Dermis blood vessel endothelial cell (primary cell): ENCODE measurements around the gene PSMB7. TPM values are rescaled to one million over a fixed set of nuclear protein-coding genes. Genes with fewer than 3 reads are reported as not detected.
A peak's percentile ranks its signal among the peaks of the same experiment; 100 is the strongest.

Experiments used
- DNase-seq: peaks from one replicate; pipeline ENCODE4 v3.0.0; 2010
- total RNA-seq: library from RNA; depleted of rRNA; stranded (reverse); fragments of >200 nt; gene quantifications from 2 replicates; pipeline ENCODE4 v1.2.3, GENCODE V29; 2014

Gene PSMB7
- total RNA-seq, 1 donor from 2014 or later: 183 TPM

GRCh38 chr9:124409410-124409809 lies 5.8 kb downstream of the PSMB7 start:
- peak; percentile 25 for DNase-seq

DNA sequence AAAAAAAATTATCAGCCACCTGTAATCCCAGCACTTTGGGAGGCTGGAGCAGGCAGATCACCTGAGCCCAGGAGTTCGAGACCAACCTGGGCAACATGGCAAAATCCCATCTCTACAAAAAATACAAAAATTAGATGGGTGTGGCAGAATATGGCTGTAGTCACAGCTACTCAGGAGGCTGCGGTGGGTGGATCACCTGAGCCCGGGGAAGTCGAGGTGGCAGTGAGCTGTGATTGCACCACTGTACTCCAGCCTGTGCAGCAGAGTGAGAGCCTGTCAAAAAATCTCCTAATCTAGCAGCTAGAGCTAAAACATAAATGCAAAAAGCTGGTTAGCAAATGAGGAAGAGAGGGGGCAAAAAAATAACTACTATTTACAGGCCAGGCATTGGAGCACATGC lies 12.0 kb downstream of the PSMB7 start:
- DNase-seq: no peak

DNA sequence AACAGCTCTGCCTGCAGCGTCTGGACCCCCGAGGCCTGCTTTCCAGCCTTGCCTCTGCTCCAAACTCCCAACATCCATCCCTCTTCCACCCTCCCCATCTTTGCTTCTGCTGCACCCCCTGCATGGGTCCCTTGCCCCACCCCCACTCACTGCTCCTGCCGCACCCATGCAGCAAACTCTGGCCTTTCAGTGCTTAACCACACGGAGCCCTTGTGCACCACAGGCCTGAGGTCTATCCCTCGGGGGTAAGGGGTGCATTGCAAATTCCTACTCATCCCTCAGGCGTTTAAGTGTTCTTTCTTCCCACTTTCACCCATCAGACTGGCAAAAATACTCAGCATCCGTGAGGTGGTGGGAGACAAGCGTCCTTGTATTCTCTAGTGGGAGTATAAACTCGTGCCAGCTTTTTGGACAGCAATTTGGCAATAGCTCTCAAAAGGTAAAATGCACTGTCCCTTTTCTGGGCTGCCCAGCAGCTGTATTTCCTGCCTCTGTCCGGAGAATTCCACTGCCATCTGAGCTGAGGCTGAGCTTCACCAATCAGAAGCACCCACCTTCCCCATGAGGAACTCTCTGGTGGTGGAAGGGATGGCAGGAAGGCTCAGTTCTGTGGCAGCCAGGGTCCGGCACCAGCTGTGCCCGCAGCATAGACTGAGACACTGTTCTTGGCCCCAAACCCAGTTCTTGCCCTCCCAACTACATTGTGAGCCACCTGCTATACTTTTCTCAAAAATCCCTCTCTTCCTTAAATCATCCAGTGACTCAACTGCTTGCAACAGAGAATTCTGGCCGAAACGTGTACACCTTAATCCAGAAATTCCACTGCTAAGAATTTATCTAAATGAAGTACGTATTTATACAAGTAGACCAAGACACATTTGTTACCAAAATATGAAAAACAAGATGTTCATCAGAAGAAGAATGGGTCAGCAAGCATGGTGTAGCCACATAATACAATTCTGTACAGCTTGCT lies 15.0 kb downstream of the PSMB7 start:
- DNase-seq: peak; percentile 32

DNA sequence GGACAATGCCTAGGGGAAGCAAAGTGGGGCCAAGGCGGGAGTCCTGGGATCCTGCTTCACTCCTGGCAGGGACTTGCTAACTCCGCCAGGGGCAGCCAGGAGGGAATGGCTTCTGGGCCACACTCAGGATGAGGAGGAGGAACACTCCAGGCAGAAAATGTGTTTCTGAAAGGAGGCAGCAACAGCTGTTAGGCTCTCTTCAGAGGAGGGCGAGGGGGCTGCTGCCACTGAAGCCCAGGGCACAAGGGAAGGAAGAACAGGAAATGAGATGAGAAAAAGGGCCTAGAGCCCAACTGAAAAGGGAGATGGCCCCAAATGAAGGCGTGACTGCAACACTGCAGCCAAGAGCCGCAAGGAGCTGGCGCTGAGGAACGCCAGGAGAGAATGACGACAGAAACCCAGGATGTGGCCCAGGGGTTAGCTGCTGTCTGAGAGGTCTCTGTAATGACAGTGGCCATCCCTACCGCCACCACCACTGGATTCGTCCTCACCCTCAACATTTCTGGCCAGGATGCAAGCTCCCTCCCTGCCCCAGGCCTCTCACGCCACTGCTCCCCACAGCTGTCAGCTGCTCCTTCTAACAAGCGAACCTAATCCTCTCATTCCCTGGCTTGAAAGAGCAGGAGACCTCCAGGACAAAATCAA lies 15.8 kb downstream of the PSMB7 start:
- DNase-seq: no peak

DNA sequence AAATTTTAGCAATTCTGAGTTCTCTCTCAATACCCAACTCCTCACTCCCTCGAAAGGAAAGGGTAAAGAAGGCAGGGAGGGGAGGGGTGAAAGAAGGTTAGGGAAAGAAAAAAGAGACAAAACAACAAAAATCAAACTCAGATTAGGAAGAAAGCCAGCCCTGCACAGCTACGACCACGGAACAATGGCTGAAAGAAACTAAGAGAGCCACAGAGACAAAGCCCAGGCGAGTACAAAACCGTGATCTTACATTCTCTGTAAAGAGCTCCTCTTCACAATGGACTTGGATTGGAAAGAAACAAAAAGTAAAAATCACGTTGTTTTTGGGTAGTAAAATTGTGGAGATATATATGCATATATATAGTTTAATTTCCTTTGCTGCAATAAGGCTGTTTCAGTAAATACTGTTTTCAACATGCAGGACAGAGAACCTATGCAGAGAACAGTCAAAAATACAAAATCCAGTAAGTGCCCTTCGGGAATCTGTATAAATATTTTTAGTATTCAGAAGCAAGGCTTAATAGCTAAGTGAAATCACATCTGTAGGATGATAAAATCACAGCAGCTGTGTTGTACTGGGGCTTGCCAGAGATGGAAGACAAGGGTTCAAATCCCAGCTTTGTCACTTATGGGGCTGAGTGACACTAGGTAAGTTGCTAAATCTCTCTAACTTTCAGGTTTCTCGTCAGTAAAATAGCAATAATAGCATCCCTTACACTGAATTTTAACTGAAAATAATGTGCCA lies 16.9 kb downstream of the PSMB7 start:
- no peak for DNase-seq

DNA sequence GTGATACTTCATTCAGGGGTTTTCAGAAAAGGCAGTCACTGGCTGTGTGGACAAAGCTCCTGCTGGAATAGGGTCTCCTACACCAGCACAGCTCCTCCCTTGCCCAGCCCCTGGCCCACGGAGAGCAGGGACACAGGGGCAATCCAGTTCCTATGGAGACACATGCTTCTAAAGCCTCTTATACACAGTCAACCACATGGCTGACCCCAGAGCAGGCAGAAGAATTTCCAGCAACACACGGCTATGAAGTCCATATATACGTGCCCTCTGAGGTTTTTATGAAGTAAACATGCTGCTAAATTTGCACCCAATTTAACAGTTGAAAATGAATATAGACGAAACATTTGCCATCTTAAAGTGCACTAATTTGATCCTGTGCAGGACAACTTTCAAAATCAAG lies 19.4 kb downstream of the PSMB7 start:
- no peak for DNase-seq

DNA sequence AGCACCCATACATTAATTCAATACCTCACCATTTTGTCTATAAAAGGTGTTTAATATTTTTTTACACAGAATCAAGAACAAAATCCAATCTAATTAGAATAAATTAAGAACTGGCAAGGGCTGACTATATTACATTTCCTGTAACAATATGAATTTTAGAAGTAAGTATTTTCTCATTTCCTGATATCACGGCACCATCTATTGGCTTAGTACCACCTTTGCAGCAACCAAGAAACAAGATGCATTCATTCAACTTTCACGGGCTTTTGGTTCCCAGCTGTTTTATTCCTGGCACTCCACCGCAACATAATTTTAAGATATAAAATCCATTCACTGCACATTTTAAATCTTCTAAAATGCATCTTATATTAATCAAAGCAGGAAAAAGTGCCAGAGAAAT lies 20.6 kb downstream of the PSMB7 start:
- no peak for DNase-seq

GRCh38 chr9:124394167-124394566 lies 21.1 kb downstream of the PSMB7 start:
- DNase-seq: no peak

DNA sequence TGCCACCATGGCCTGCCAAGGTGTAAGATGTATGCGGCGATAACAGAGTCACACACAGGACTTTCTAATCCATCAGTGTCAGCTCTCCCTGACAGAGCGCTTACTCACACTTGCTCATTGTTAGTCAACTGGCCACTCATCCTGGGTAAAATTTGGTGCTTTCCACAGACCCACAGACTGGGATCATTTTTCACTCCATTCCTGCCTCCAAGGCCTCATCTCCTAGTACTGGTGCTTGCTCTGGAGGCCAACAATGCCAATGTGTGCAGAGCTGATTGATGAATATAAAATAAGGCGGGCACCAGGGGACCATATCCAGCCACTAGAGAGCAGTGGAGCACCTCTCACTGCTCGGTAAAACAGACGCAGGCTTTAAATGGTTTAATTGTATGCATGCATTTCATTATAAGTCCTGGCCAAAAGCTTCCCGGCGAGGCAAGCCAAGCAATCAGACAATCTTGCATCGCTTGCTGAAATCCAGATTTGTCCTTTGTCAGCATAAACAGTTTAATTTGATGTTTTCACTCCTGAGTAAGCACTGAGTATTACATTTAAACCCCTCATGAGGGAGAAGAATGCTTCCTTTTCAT lies 22.3 kb downstream of the PSMB7 start:
- peak; percentile 75 for DNase-seq

- no peak for DNase-seq
Measured at GRCh38 chr9:124392254-124392870, 22.9 kb downstream of the PSMB7 start.

DNA sequence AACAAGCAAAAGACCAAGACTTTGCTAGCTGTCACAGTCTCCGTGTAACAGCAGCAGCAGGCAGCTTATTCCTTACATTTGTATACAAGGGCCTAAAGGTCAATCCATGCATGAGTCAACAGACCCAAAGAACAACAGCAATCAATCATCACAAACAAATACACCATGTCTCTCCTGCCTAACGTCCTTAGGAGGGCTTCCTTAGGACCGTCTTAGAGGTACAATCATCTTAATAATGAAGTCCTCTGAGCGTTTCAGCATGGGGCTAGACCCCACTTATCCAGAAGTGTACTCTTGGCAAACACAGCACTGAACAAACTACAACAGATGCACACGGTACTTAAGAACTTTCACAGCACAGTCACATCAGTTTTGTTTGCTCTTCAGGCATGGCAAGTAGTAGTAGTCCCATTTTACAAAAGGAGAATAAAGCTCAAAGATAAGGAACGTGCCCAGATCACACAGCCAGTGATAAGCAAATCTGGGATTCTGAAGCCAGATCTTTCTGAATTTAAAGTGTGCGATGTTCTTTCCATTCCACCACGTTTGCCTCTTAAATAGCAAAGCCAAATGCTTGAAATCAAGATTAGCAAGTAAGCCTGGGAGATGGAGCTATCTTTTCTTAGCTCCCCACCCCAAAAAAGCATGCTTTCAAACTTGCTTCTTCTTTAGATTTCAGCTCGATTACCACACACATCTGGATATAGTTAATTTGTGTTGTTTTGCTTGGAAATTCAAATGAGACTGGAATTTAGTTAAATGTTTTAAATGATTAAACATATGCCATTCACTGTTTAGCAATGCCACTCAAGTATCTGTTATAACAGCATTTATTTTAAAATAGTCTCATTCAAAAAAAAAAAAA lies 24.2 kb downstream of the PSMB7 start:
- peak; percentile 59 for DNase-seq

DNA sequence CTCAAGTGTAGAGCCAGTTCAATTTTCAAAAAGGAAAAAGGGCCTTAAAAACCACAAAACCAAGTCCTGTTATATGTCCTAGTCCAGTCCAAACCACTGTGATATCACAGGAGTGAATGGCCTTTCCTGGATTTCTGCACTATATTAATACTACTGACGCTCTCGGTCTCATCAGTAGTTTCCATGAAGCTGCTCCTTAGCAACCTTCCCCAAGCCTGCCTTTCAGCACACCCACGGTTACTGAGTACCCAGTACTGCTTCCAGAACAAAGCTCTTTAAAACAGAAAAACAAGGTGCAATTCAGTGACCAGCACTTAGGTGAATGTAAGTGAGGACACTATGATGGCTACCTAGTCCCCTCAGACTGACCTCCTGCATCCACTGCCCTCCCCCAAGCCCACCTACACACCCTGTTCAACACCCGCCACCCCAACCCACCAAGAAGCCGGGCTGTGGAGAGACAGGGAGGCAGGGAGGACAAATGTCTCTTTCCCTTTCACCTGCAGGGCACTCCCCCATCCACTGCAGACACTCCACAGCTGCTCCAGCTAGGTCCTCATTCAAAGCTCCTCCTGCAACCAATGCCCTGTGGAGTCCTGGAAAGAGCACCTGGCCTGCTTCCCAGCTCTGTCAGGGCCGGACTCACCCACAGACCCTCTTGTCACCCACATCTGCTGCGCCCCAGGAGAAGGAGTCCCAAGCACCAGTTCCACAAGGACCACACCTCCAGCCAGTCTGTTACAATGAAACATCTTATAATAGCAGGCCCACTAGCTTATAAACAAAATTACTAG lies 25.9 kb downstream of the PSMB7 start:
- DNase-seq: no peak

- DNase-seq: no peak
Measured at GRCh38 chr9:124388275-124389048, 26.8 kb downstream of the PSMB7 start.

DNA sequence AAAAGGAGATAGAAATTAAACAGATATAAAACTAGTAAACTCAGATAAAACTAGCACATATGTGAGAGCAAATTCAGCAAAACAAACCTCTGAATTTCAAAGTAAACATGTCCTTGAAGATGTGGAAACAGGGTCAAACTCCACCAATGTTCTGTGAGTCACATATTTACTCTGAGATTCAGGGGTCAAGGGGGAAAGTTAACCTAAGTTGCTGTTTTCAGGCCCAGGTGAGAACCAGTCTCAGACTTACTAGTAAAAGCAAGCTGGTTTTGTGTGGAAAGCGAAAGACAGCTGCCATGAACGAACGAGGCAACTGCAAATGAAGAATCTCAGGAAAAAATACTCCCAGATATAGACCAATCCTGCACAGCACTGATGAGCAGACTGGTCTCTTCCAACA lies 29.0 kb downstream of the PSMB7 start:
- no peak for DNase-seq

DNA sequence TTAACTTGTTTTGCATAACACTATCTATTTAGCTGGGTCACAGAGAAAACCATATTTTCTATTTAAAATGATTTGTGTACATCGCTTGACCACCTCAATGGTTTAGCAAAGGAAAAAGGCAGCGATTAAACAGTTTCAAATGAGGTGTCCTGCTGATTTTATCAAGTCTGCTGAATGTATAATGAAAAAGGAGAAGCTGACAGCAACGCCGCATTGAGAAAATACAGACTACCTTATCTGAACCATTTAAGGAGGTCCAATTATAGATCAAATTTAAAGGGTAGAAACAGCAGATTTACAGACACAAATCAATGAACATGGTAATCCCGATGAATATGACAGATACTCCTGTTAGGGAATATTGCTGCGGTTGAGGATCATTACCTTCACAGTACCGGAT lies 29.6 kb downstream of the PSMB7 start:
- no peak for DNase-seq

- DNase-seq: no peak
Measured at GRCh38 chr9:124384846-124385245, 30.4 kb downstream of the PSMB7 start.

DNA sequence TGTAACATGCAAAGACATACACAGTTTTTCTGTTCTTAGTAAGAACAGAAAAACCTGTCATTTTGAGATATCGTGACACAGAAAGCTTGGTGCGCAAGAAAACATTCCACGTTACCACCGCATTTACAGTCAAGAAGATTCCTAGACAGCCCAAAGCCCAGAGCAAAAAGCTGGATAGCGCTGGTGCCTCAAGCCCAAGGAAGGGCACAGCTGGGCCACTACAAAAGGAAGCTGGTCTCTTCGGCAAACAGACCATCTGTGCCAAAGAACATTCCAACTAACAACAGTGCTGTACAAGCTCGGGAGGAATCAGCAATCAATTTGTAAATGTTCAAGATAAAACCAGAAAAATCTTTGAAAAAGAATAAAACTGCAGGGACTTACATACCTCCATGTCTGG lies 31.0 kb downstream of the PSMB7 start:
- DNase-seq: no peak

DNA sequence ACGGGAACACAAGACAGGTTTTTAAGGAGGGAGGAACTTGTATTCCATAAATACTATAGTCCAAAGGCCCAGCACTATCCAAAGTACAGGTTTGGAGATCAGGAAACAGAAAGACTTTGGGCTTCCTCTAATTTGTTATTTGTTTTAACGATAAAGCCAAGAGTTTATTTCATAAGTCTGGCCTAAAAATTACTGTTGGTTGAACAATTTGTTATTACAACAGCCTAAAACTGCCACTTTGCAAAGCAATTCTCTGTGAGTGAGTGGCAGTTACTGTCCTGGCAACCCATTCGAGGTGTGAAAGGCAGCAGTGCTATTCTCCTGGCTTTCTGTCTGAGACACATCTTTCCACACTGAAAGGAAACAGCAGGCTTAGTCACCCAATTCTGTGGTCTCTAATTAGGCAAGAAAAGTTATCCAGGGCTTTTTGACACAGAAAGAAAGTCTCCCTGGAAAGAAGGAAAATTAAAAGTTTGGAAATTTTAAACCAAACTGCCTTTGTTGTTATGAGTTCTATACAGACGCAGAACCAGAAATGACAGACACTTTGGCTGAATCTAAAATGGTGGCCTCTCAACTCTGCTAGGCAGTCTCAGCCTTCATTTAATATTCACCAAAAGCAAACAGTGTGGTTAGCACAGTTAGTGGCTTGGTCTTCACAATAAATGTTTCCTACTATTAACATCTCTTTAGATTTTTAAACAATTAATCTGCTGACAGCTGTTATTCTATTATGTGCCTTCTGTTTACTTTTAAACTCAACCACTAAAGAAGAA lies 33.9 kb downstream of the PSMB7 start:
- DNase-seq: peak; percentile 72
